Brain (organoid and tissue), 1 donor: Measurements from ENCODE around the gene SST. TPM values are rescaled to one million over a fixed set of nuclear protein-coding genes. Genes with fewer than 3 reads are reported as not detected.

ENCODE experiments used
- polyA plus RNA-seq: library from polyadenylated mRNA; stranded (reverse); fragments of 350-450 nt; fragmentation: Illumina TruSeq; extraction: RNeasy Lipid Tissue Mini Kit (QIAGEN cat#74804); gene quantifications from one replicate; pipeline ENCODE4 v1.2.3, GENCODE V29; 2015; ENCODE audit warnings: low read depth, low replicate concordance; ENCODE audit not compliant: insufficient read depth

SST gene
- polyA plus RNA-seq, 1 donor from 2014 or later, result 140 TPM

Other genes starting within 250 kb of the SST start
- not detected for gene RTP2, start 32.2 kb upstream of the SST start, polyA plus RNA-seq
- gene BCL6, start 75.1 kb upstream of the SST start, polyA plus RNA-seq, result 30.0 TPM